ENCODE results near the gene DCLK1.

DCLK1 gene

DNA sequence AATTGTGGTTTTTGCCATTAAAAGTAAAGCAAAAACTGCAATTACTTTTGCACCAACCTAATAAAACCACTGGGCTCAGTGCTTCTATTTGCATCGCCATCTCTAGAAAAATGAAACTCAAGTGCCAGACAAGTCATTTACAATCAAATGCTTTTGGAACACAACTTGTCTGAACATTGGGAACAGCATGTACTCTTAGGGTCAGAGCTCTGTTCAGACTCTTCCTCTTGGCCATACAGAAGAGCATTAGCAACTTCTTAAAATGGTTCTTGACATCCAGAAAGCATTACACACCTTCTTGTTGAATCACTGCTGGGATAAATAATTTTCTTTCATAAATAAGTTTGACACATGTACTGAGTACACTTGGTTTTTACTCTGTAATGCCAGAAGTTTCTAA lies 272.5 kb downstream of the DCLK1 start:
- TF ChIP-seq SIN3A (IDR thresholded peaks at IDR 0.05; ENCODE audit: borderline replicate concordance, insufficient read depth, low read length), result no peak
- TF ChIP-seq, protein P1, sequence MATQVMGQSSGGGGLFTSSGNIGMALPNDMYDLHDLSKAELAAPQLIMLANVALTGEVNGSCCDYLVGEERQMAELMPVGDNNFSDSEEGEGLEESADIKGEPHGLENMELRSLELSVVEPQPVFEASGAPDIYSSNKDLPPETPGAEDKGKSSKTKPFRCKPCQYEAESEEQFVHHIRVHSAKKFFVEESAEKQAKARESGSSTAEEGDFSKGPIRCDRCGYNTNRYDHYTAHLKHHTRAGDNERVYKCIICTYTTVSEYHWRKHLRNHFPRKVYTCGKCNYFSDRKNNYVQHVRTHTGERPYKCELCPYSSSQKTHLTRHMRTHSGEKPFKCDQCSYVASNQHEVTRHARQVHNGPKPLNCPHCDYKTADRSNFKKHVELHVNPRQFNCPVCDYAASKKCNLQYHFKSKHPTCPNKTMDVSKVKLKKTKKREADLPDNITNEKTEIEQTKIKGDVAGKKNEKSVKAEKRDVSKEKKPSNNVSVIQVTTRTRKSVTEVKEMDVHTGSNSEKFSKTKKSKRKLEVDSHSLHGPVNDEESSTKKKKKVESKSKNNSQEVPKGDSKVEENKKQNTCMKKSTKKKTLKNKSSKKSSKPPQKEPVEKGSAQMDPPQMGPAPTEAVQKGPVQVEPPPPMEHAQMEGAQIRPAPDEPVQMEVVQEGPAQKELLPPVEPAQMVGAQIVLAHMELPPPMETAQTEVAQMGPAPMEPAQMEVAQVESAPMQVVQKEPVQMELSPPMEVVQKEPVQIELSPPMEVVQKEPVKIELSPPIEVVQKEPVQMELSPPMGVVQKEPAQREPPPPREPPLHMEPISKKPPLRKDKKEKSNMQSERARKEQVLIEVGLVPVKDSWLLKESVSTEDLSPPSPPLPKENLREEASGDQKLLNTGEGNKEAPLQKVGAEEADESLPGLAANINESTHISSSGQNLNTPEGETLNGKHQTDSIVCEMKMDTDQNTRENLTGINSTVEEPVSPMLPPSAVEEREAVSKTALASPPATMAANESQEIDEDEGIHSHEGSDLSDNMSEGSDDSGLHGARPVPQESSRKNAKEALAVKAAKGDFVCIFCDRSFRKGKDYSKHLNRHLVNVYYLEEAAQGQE (IDR thresholded peaks at IDR 0.05; ENCODE audit: insufficient read depth in 1 of 2, low read depth in 2 of 2, low read length in 2 of 2), result no peak
- TF ChIP-seq POLR2AphosphoS5 (IDR thresholded peaks at IDR 0.05; ENCODE audit: low read depth, low read length), result no peak
- TF ChIP-seq FOXP2 (optimal IDR thresholded peaks at IDR 0.05; ENCODE audit: borderline replicate concordance, extremely low read depth, extremely low read length, insufficient read depth), result no peak
- no peak for TF ChIP-seq TAF1 (IDR thresholded peaks at IDR 0.05; ENCODE audit: borderline replicate concordance, insufficient read depth, low read length)

DNA sequence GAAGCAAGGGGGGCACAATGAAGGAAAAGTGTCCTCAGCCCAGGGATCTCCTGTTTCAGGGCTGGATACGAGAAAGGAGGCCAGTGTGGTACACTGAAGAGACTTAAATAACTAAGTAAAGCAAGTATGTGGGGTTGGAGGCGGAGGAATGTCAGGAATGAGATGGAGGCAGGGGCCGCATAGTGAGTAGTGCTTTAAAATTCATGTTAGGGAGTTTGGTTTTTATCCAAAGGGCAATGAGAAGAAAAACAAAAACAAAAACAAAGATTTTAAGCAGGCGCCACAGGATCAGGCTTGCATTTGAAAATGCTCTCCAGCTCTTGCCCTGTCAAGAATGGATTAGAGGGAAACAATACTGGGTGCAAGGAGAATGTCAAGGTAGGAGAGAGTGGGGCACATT lies 273.4 kb downstream of the DCLK1 start:
- no peak for TF ChIP-seq POLR2AphosphoS5 (IDR thresholded peaks at IDR 0.05; ENCODE audit: low read depth, low read length)
- TF ChIP-seq SIN3A (IDR thresholded peaks at IDR 0.05; ENCODE audit: borderline replicate concordance, insufficient read depth, low read length), result no peak
- TF ChIP-seq, protein P1 (IDR thresholded peaks at IDR 0.05; ENCODE audit: insufficient read depth in 1 of 2, low read depth in 2 of 2, low read length in 2 of 2), result no peak

DNA sequence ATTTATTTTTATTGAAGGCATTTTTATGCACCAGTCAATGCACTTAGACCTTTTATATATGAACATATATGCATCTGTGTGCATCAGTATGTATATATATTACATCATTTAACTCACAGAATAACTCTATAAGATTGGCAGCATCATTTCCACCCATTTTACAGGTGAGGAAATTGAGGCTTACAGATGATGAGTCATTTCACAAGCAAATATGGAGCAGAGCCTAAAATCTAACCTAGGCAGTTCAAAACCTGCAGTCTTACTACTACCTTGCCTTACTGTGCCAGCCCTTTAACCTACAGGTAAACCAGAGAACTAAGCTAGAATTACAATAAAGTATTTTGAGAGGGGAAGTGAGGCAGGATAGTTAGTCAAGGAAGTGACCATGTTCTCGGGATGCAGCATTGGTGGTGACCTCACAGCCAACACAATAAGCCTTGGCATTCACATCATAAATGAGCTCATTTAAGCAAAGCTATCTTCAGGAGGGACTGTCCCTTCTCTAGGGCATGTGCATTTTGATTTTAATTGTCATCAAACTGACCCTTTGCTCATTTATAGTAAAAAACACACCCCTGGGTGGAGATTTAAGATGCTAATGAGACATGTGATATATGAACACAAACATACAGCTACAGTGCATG lies 274.3 kb downstream of the DCLK1 start:
- TF ChIP-seq FOXP2 (optimal IDR thresholded peaks at IDR 0.05; ENCODE audit: borderline replicate concordance, extremely low read depth, extremely low read length, insufficient read depth) (no peak), SIN3A (IDR thresholded peaks at IDR 0.05; ENCODE audit: borderline replicate concordance, insufficient read depth, low read length) (no peak), POLR2AphosphoS5 (IDR thresholded peaks at IDR 0.05; ENCODE audit: low read depth, low read length) (no peak), TAF1 (IDR thresholded peaks at IDR 0.05; ENCODE audit: borderline replicate concordance, insufficient read depth, low read length) (no peak)
- TF ChIP-seq, protein P1 (IDR thresholded peaks at IDR 0.05; ENCODE audit: insufficient read depth in 1 of 2, low read depth in 2 of 2, low read length in 2 of 2), result no peak

DNA sequence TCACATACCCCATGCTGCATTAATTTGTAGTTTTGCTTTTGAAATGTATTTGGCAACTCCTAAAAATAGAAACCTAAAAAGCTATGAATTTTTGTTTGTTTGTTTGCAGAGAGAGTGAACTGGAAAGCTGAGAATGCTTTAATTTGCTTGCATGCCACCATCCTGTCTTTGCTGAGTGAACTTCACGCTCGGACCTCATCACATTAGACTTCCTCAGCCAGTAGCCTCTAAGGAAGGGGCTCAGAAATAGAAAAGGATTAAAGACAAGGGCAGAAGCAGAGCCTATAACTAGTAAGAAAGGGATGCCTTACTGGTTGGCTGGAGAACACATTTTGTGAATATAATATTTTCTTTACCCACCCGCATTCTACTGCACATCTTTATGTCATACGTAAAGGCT lies 275.1 kb downstream of the DCLK1 start:
- no peak for TF ChIP-seq POLR2AphosphoS5 (IDR thresholded peaks at IDR 0.05; ENCODE audit: low read depth, low read length)
- no peak for TF ChIP-seq FOXP2 (optimal IDR thresholded peaks at IDR 0.05; ENCODE audit: borderline replicate concordance, extremely low read depth, extremely low read length, insufficient read depth)
- TF ChIP-seq, protein P1 (IDR thresholded peaks at IDR 0.05; ENCODE audit: insufficient read depth in 1 of 2, low read depth in 2 of 2, low read length in 2 of 2), result no peak
- no peak for TF ChIP-seq TAF1 (IDR thresholded peaks at IDR 0.05; ENCODE audit: borderline replicate concordance, insufficient read depth, low read length)
- no peak for TF ChIP-seq SIN3A (IDR thresholded peaks at IDR 0.05; ENCODE audit: borderline replicate concordance, insufficient read depth, low read length)
